Progenitor cell of endocrine pancreas (in vitro differentiated cells): ENCODE results near the gene HSPA14. TPM values are rescaled to one million over a fixed set of nuclear protein-coding genes. Genes with fewer than 3 reads are reported as not detected.

Experiments used
- DNase-seq: peaks from one replicate; pipeline ENCODE4 v3.0.0; 2021; ENCODE audit warnings: low spot score; ENCODE audit not compliant: unreplicated experiment
- H3K27ac Mint-ChIP-seq: 2 replicates; pipeline ENCODE4 v1.8.0; 2021; ENCODE audit warnings: mild to moderate bottlenecking, moderate library complexity, mixed read lengths
- H3K27me3 Mint-ChIP-seq: 2 replicates; pipeline ENCODE4 v1.8.0; 2021; ENCODE audit warnings: mixed read lengths
- H3K36me3 Mint-ChIP-seq: 2 replicates; pipeline ENCODE4 v1.8.0; 2022; ENCODE audit warnings: mixed read lengths; ENCODE audit not compliant: insufficient read depth
- H3K4me1 Mint-ChIP-seq: 2 replicates; pipeline ENCODE4 v1.8.0; 2021; ENCODE audit warnings: low read depth, mixed read lengths
- H3K4me3 Mint-ChIP-seq: 2 replicates; pipeline ENCODE4 v1.8.0; 2021; ENCODE audit warnings: low read depth, mild to moderate bottlenecking, moderate library complexity, mixed read lengths
- H3K9me3 Mint-ChIP-seq: 2 replicates; pipeline ENCODE4 v1.8.0; 2021; ENCODE audit warnings: low read depth, mixed read lengths
- total RNA-seq: library from RNA; stranded (reverse); gene quantifications from 2 replicates; pipeline ENCODE4 v1.2.1, GENCODE V29; 2021
- TF ChIP-seq, protein P1 (sequence below): fragments of 200-600 bp; sonication (generic); IDR thresholded peaks from one replicate; pipeline ENCODE4 v1.5.0; 2021; ENCODE audit warnings: antibody characterized with exemption, mild to moderate bottlenecking; ENCODE audit not compliant: unreplicated experiment

Gene HSPA14
- total RNA-seq, 1 donor from 2014 or later: 15.2 TPM

GRCh38 chr10:14826076-14826829 is 11.9 kb upstream of the HSPA14 start:
- Mint-ChIP-seq H3K36me3 (no peaks in the 10 kb centered on the region), H3K27me3 (peaks cover 16% of the 10 kb centered on the region), H3K9me3 (no peaks in the 10 kb centered on the region), H3K27ac (no peak overlapping the region), H3K4me1 (peaks cover 8% of the 10 kb centered on the region), H3K4me3 (no peak overlapping the region)
- TF ChIP-seq, protein P1, sequence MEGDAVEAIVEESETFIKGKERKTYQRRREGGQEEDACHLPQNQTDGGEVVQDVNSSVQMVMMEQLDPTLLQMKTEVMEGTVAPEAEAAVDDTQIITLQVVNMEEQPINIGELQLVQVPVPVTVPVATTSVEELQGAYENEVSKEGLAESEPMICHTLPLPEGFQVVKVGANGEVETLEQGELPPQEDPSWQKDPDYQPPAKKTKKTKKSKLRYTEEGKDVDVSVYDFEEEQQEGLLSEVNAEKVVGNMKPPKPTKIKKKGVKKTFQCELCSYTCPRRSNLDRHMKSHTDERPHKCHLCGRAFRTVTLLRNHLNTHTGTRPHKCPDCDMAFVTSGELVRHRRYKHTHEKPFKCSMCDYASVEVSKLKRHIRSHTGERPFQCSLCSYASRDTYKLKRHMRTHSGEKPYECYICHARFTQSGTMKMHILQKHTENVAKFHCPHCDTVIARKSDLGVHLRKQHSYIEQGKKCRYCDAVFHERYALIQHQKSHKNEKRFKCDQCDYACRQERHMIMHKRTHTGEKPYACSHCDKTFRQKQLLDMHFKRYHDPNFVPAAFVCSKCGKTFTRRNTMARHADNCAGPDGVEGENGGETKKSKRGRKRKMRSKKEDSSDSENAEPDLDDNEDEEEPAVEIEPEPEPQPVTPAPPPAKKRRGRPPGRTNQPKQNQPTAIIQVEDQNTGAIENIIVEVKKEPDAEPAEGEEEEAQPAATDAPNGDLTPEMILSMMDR: no peak
- no peak for DNase-seq

GRCh38 chr10:14833106-14833505 is 5.0 kb upstream of the HSPA14 start:
- H3K27me3 Mint-ChIP-seq: no peaks in the 10 kb centered on the region

DNA sequence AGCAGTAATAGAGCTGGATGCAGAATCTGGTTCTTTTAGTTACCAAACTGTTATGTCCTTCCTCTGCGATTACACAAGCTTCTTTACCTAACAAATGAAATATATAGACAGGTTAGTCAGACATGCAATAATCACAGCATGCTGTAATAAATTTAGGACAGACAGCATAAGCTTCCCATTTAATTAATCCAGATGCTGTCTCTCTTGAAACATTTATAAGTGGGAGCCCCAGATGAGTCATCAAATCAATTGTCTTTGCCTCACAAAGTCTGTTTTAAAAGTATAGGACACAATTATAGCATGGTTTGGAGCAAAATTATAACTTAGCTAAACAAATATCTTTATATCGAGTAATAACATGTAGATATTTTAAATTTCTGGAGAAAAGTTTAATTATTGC is 1.9 kb upstream of the HSPA14 start:
- Mint-ChIP-seq H3K9me3 (no peaks in the 10 kb centered on the region), H3K4me1 (peaks cover 23% of the 10 kb centered on the region), H3K4me3 (no peak overlapping the region), H3K27me3 (no peaks in the 10 kb centered on the region), H3K36me3 (peaks cover 5% of the 10 kb centered on the region), H3K27ac (no peak overlapping the region)
- DNase-seq: no peak
- TF ChIP-seq, protein P1: no peak

More at GRCh38 chr10:14833106-14833505, 5.0 kb upstream of the HSPA14 start:
- Mint-ChIP-seq H3K4me3 (no peak overlapping the region), H3K9me3 (no peaks in the 10 kb centered on the region), H3K4me1 (peaks cover 15% of the 10 kb centered on the region), H3K27ac (no peak overlapping the region), H3K36me3 (peaks cover 2% of the 10 kb centered on the region)
- TF ChIP-seq, protein P1: no peak
- no peak for DNase-seq

DNA sequence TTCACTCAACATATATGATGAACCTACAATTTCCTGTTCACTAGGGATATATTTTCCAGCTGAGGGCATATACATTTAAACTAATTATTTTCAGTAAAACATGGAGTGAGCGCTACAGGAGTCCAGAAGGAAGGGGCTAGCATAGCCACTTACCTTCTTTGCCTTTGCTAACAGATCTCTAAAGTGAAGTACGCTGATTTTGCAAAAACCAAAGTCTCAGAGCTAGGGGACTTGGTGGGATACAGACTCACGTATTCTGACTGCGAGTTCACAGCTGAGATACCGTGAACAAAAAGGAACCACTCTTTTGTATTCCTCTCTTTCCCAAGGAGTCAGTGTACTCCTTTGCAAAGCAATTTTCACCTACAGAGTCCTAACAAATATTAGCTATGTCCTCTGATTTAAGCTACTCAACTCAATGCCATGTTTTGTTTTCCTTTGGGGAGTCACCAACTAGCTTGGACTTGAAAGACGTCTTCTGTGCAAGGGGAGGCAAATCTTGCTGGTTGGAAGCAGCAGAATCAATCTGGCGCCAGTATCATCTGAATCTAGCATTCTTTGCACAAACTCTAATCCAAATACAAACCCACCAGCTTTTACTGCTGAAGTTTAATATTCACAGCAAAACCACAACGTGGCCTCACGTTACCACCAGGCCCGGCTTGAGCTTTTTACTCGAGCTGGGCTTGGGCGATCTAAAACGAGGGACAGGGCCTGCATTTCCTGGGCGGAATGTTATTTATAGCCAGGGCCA is 926 bp upstream of the HSPA14 start:
- H3K27ac Mint-ChIP-seq: peak overlapping the region; percentile 99
- no peaks in the 10 kb centered on the region for H3K9me3 Mint-ChIP-seq
- no peaks in the 10 kb centered on the region for H3K27me3 Mint-ChIP-seq
- peaks cover 5% of the 10 kb centered on the region for H3K36me3 Mint-ChIP-seq
- H3K4me1 Mint-ChIP-seq: peaks cover 23% of the 10 kb centered on the region
- peak overlapping the region; percentile 91 for H3K4me3 Mint-ChIP-seq
- TF ChIP-seq, protein P1: no peak
- DNase-seq: no peak

- Mint-ChIP-seq H3K27ac (peak overlapping the region; percentile 99), H3K4me3 (peak overlapping the region; percentile 91), H3K36me3 (peaks cover 3% of the 10 kb centered on the region), H3K9me3 (no peaks in the 10 kb centered on the region), H3K27me3 (no peaks in the 10 kb centered on the region), H3K4me1 (peaks cover 23% of the 10 kb centered on the region)
- TF ChIP-seq, protein P1: no peak
- DNase-seq: peak; percentile 50
Measured at GRCh38 chr10:14838582-14839304, 637 bp downstream of the HSPA14 start.
